ENCODE data around the gene BPIFB1. TPM values are rescaled to one million over a fixed set of nuclear protein-coding genes. Genes with fewer than 3 reads are reported as not detected.

BPIFB1 gene
- total RNA-seq, 1 experiment from 2014 or later = not detected

DNA sequence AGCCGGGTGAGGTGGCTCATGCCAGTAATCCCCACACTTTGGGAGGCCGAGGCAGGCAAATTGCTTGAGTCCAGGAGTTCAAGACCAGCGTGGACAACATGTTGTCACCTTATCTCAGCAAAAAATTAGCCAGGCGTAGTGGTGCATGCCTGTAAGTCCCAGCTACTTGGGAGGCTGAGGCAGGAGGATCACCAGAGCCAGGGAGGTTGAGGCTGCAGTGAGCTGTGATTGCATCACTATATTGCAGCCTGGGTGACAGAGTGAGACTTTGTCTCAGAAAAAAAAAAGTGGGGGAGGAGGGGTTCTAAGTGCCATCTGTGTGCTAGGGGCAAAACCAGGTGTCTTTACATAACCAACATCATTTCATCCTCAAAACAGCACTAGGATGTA, 70.0 kb downstream of the BPIFB1 start:
- Histone ChIP-seq H3K9me2 (replicated peaks; ENCODE audit: insufficient read depth, low read length) (no peaks in the 10 kb centered on the region), H2AFZ (ENCODE audit: low read length) (no peak overlapping the region), H3K9me3 (ENCODE audit: low read length) (no peaks in the 10 kb centered on the region), H3K79me2 (ENCODE audit: low read length) (no peaks in the 10 kb centered on the region), H4K20me1 (ENCODE audit: insufficient read depth, low read depth, low read length) (no peaks in the 10 kb centered on the region), H3K27me3 (ENCODE audit: low read length) (no peaks in the 10 kb centered on the region), H3K4me1 (ENCODE audit: low read length) (no peaks in the 10 kb centered on the region), H3K27ac (ENCODE audit: low read length) (no peak overlapping the region), H3K9ac (ENCODE audit: low read length) (no peak overlapping the region), H3K36me3 (ENCODE audit: insufficient read depth, low read length) (no peaks in the 10 kb centered on the region), H3K4me3 (ENCODE audit: low read length) (no peak overlapping the region), H3K4me2 (ENCODE audit: low read depth, low read length, poor library complexity, severe bottlenecking) (no peak overlapping the region)
- DNase-seq = no peak

Other genes with a start within 250 kb of the BPIFB1 start
- gene BPIFB3, start 229.3 kb upstream of the BPIFB1 start, total RNA-seq (2014; rRNA removed; shearing (Covaris generic); ENCODE audit: low replicate concordance) = not detected in 2 replicates
- gene BPIFB4, start 203.6 kb upstream of the BPIFB1 start, total RNA-seq (2014; rRNA removed; shearing (Covaris generic); ENCODE audit: low replicate concordance) = not detected in 2 replicates
- not detected in 2 replicates for gene BPIFA2, start 115.1 kb upstream of the BPIFB1 start, total RNA-seq (2014; rRNA removed; shearing (Covaris generic); ENCODE audit: low replicate concordance)
- not detected in 2 replicates for gene BPIFA3, start 65.9 kb upstream of the BPIFB1 start, total RNA-seq (2014; rRNA removed; shearing (Covaris generic); ENCODE audit: low replicate concordance)
- gene BPIFA1, start 47.2 kb upstream of the BPIFB1 start, total RNA-seq (2014; rRNA removed; shearing (Covaris generic); ENCODE audit: low replicate concordance) = not detected in 2 replicates
- gene CDK5RAP1, start 118.3 kb downstream of the BPIFB1 start, total RNA-seq (2014; rRNA removed; shearing (Covaris generic); ENCODE audit: low replicate concordance) = 30.7 and 32.5 TPM in 2 replicates
- gene SNTA1, start 160.5 kb downstream of the BPIFB1 start, total RNA-seq (2014; rRNA removed; shearing (Covaris generic); ENCODE audit: low replicate concordance) = 51.4 and 85.6 TPM in 2 replicates
- gene CBFA2T2, start 206.9 kb downstream of the BPIFB1 start, total RNA-seq (2014; rRNA removed; shearing (Covaris generic); ENCODE audit: low replicate concordance) = 47.6 and 54.8 TPM in 2 replicates